ENCODE measurements around the gene MED17. TPM values are rescaled to one million over a fixed set of nuclear protein-coding genes. Genes with fewer than 3 reads are reported as not detected.
A peak's percentile ranks its signal among the peaks of the same experiment; 100 is the strongest.

MED17 gene, protein sequence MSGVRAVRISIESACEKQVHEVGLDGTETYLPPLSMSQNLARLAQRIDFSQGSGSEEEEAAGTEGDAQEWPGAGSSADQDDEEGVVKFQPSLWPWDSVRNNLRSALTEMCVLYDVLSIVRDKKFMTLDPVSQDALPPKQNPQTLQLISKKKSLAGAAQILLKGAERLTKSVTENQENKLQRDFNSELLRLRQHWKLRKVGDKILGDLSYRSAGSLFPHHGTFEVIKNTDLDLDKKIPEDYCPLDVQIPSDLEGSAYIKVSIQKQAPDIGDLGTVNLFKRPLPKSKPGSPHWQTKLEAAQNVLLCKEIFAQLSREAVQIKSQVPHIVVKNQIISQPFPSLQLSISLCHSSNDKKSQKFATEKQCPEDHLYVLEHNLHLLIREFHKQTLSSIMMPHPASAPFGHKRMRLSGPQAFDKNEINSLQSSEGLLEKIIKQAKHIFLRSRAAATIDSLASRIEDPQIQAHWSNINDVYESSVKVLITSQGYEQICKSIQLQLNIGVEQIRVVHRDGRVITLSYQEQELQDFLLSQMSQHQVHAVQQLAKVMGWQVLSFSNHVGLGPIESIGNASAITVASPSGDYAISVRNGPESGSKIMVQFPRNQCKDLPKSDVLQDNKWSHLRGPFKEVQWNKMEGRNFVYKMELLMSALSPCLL
- total RNA-seq (2021) (26.9 and 37.4 TPM in 2 replicates), Bru-seq, nascent RNA (percentile 80 among the genes with signal in this experiment), BruChase-seq, experiment 1, labeled RNA remaining after a 2-hour chase (percentile 76 among the genes with signal in this experiment), BruChase-seq, experiment 2, labeled RNA remaining after a 6-hour chase (percentile 67 among the genes with signal in this experiment)
- long read RNA-seq, full-length matches to known transcripts: 29 of 30 reads
- long read RNA-seq, partial matches to known transcripts: 0 of 30 reads
- long read RNA-seq, other reads (novel, unspliced or antisense): 1 of 30 reads

DNA sequence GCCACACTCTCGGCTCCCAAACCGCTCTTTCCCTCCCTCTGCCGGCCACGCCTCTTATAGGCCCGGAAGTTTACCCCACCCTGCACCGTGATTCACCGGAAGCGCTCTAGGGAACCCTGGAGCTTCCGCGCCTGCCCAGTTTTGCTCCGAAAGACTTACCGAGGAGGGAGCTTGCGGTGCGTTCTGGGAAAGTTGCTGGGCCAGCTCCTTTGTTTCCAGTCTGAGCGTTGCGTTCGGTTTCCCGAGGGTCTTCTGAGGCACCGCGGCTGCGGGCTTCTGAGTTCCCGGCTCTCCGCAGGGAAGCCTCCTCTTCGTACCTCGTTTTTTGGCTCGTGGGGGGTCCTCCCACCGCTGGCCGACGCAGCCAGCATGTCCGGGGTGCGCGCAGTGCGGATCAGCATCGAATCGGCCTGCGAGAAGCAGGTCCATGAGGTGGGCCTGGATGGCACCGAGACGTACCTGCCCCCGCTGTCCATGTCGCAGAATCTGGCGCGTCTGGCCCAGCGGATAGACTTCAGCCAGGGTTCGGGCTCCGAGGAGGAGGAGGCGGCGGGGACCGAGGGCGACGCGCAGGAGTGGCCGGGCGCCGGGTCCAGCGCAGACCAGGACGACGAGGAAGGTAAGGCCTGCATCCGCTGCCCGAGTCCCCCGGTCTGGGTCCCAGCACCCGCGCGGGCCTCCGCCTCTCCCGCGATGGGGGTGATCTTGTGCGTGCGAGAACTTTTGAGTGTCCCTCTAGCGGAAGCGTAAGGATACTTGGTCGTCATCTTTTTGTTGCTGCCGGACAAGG, at the start of gene MED17:
Gene MED17 (plus strand): TSS at position 138 of the 790 bp plus-strand sequence. CDS start 232 bp downstream, at position 370.
- H2AFZ ChIP-seq: peak within 1 kb of the TSS; percentile 89
- peak; percentile 85 to 90 for DNase-seq
- CTCF ChIA-PET: interaction anchor here (0.6 to 1.3 kb wide), 4 partner anchors 27 to 67 kb away, joined by 3 to 9 read pairs (median 3); partner anchors contain the start of genes C11orf54 and TAF1D
- peak within 1 kb of the TSS; percentile 82 for H3K27ac ChIP-seq
- H3K4me2 ChIP-seq: peak within 1 kb of the TSS; percentile 88
- BruUV-seq (replicated peaks): TSS peak; percentile 53
- peaks cover 30% of the 10 kb centered on the region for H3K4me1 ChIP-seq (replicated peaks; ENCODE audit: insufficient read depth)
- H3K27me3 ChIP-seq (ENCODE audit: insufficient read depth, low read depth): no peaks in the 10 kb centered on the region
- intact Hi-C loops (cut with micrococcal nuclease; ENCODE audit: unreplicated experiment): loop anchor here (1.0 kb wide), 1 partner anchor 44 kb away; no protein-coding TSS in a partner anchor
- peak within 1 kb of the TSS; percentile 91 for H3K4me3 ChIP-seq
- H4K20me1 ChIP-seq (ENCODE audit: insufficient read depth): peaks cover 45% of the 10 kb centered on the region
- peaks cover 57% of the 10 kb centered on the region for H3K79me2 ChIP-seq (ENCODE audit: low read depth)
- POLR2A ChIA-PET (ENCODE audit: unreplicated experiment): interaction anchor here (0.5 to 1.0 kb wide), 5 partner anchors 42 to 1306 kb away, joined by 3 to 13 read pairs (median 12); partner anchors contain the start of genes C11orf54, ENDOD1 and TAF1D
- no peaks in the 10 kb centered on the region for H3K9me2 ChIP-seq (ENCODE audit: insufficient read depth)
- H3F3A ChIP-seq (ENCODE audit: insufficient read depth, low read depth): no peaks in the 10 kb centered on the region
- H3K36me3 ChIP-seq (ENCODE audit: low read depth): peaks cover 23% of the 10 kb centered on the region
- TF ChIP-seq, protein P1, sequence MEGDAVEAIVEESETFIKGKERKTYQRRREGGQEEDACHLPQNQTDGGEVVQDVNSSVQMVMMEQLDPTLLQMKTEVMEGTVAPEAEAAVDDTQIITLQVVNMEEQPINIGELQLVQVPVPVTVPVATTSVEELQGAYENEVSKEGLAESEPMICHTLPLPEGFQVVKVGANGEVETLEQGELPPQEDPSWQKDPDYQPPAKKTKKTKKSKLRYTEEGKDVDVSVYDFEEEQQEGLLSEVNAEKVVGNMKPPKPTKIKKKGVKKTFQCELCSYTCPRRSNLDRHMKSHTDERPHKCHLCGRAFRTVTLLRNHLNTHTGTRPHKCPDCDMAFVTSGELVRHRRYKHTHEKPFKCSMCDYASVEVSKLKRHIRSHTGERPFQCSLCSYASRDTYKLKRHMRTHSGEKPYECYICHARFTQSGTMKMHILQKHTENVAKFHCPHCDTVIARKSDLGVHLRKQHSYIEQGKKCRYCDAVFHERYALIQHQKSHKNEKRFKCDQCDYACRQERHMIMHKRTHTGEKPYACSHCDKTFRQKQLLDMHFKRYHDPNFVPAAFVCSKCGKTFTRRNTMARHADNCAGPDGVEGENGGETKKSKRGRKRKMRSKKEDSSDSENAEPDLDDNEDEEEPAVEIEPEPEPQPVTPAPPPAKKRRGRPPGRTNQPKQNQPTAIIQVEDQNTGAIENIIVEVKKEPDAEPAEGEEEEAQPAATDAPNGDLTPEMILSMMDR (conservative IDR thresholded peaks at IDR 0.05): peak; percentile 53; the same call in 1 of the 2 replicates
- TF ChIP-seq EZH2 (IDR thresholded peaks at IDR 0.05; ENCODE audit: low read depth): no peak
- H3K9me3 ChIP-seq (ENCODE audit: insufficient read depth, low read depth): no peaks in the 10 kb centered on the region

DNA sequence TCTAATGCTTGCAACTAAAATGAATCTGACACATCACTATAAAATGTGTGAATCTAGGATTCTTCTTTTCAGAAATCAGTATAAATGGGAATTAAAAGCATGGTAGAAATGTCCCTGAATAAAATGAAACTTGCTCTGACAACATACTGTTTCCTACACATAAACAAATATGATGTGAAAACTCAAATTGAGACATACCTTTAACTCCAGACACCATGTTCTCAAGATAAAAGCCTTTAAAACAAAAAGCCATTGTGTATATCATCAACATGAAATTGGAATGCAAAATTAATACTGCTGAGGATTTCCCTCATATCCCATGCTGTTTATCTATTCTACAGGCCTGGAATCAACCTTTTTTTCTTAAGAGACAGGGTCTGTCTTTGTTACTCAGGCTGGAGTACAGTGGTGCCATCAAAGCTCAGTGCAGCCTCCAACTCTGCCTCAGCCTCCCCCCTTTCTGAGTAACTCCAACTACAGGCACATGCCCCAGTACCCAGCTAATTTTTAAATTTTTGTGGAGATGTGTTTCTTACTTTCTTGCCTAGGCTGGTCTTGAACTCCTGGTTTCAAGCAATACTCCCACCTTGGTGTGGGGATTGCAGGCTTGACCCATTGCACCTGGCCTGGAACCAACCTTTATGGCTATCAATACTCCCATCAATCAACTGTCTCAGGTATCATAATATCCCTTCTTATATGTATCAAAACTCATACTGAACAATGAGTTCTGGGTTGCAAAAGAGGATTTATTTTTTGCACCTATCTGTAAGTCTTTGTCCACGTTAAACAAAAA, 49.5 kb upstream of the MED17 start:
- Histone ChIP-seq H3F3A (ENCODE audit: insufficient read depth, low read depth) (peaks cover 100% of the 10 kb centered on the region), H2AFZ (no peak overlapping the region), H3K9me3 (ENCODE audit: insufficient read depth, low read depth) (no peaks in the 10 kb centered on the region), H4K20me1 (ENCODE audit: insufficient read depth) (peaks cover 100% of the 10 kb centered on the region), H3K36me3 (ENCODE audit: low read depth) (peaks cover 100% of the 10 kb centered on the region), H3K27ac (peak overlapping the region; percentile 99), H3K4me1 (replicated peaks; ENCODE audit: insufficient read depth) (peaks cover 39% of the 10 kb centered on the region), H3K9me2 (ENCODE audit: insufficient read depth) (no peaks in the 10 kb centered on the region), H3K79me2 (ENCODE audit: low read depth) (peaks cover 77% of the 10 kb centered on the region), H3K27me3 (ENCODE audit: insufficient read depth, low read depth) (no peaks in the 10 kb centered on the region), H3K4me2 (peak overlapping the region; percentile 98), H3K4me3 (no peak overlapping the region)
- POLR2A ChIA-PET (ENCODE audit: unreplicated experiment): interaction anchor here (0.6 kb wide), 1 partner anchor 19 kb away, joined by 3 read pairs; no protein-coding TSS in a partner anchor
- BruUV-seq (replicated peaks): no TSS peak
- CTCF ChIA-PET: no interaction called here
- no peak for DNase-seq
- intact Hi-C loops (cut with micrococcal nuclease; ENCODE audit: unreplicated experiment): no loop called here
- TF ChIP-seq, protein P1 (conservative IDR thresholded peaks at IDR 0.05): no peak
- TF ChIP-seq EZH2 (IDR thresholded peaks at IDR 0.05; ENCODE audit: low read depth): no peak
